GM18502 (cell line): ENCODE results near the gene PIWIL1.

Source experiments
- ATAC-seq: cut with Tn5 transposase; IDR thresholded peaks from one replicate; pipeline ENCODE4 v1.9.1; 2021; ENCODE audit warnings: mild to moderate bottlenecking; ENCODE audit not compliant: unreplicated experiment, poor library complexity

Gene PIWIL1

DNA sequence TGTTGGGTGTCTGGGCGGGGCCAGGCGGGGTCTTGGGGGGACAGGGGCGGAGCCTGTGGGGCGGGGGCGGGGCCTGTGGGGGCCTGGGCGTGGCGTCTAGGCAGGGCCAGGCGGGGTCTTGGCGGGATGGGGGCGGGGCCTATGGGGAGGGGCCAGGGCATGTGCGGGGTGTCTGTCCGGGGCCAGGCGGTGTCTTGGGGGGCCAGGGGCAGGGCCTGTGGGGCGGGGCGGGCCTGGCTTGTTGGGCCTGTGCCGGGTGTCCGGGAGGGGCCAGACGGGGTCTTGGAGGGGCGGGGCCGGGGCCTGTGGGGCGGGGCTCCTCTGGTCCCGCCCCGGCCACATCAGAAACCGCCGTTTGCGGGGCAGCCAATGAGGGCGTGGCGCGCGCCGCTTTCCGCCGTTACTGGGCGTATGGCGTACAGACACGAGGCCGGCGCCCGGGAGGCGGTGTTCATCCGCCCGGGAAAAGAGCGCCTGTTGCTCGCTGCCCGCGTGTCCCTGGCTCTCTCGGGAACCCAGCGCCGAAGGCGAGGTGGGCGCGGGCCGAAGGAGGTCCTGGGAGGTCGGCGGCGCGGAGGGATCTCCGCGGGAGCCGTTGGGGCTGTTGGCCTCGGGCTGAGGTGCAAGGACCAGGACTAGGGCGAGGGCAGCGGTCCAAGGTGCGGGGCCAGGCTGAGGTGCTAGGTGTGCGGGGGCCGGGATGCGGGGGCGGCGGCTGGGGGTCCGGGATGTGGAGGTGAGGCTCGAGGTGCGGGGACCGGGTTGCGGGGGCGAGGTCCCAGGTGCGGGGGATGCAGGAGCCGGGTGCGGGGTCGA is at the start of gene PIWIL1:
Gene PIWIL1, plus strand, starts transcription at position 400 of the 816 bp plus-strand sequence. CDS start 4,705 bp downstream, outside the sequence.
- no peak for ATAC-seq

- no peak for ATAC-seq
Measured at GRCh38 chr12:130288206-130288605, 49.5 kb upstream of the PIWIL1 start.

- no peak for ATAC-seq
Measured at GRCh38 chr12:130288691-130289090, 49.0 kb upstream of the PIWIL1 start.

DNA sequence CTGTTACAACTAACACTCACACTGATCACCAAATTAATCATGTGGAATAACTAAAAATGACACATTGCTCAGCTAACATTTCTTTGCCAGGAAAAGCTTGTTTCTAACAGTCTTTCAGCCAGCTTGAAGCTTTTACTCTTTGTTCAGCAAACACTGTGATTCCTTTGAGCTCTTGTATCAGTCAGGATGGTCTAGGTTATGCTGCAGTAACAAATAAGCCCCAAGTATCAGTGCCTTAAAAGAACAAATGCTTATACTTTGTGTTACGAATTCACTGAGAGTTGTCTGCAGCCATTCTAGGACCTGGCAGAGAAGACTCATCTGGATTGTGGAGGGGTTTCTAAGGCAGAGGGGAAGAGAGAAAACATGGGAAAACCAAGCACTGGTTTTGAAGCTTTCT is 47.6 kb upstream of the PIWIL1 start:
- ATAC-seq: no peak

DNA sequence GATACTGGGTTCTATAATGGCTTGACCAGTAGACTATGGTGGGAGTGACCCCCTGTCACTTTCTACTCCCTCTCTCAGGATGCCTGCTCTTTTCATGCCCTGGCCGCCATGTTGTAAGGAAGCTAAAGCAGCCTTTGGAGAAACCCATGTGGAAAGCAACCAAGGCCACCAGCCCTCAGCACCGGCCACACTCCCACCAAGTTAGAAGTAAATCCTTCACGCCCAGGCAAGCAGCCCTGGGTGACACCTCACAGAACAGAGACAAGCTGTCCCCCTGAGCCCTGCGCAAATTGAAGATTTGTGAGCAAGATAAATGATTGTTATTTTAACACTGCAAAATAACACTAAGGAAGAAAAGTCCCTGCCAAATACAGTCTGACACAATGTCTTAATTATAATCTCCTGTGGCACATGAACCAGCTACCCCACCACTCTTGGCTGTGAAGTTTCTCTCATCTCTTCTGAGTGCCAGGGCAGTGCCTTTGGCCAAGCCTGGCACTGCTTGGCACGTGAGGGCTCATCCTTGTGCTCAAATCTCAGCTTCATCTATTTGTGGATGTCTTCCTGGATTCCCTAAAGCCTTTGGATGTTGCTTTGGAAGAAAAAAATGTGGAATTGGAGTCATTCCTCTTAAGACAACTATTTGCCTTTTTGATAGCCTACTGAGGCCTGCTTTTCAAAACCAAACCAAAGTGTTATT is 39.2 kb upstream of the PIWIL1 start:
- ATAC-seq: no peak

GRCh38 chr12:130299574-130299973 is 38.1 kb upstream of the PIWIL1 start:
- ATAC-seq: no peak

GRCh38 chr12:130300090-130300489 is 37.6 kb upstream of the PIWIL1 start:
- no peak for ATAC-seq

- ATAC-seq: no peak
Measured at GRCh38 chr12:130300737-130301535, 36.8 kb upstream of the PIWIL1 start.

DNA sequence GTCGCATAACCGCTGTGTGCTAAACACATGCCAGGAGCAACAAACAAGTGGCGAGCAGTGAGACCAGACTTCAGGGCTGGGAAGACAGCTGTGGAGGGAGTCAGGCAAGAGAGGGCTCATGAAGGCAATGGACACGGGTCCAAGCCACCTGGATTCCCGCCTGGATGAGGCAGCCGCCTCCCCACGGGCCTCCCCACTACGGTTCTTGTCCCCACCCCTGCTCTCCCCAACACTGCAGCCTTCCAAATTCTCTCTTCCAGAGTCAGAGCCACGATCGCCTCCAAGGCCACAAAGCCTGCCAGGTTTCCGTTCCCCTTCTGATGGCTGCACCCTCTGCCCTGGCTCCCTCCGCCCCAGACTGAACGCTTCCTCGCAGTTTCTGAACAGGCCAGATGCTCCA is 36.1 kb upstream of the PIWIL1 start:
- ATAC-seq: no peak

GRCh38 chr12:130303781-130304180 is 33.9 kb upstream of the PIWIL1 start:
- ATAC-seq: no peak

DNA sequence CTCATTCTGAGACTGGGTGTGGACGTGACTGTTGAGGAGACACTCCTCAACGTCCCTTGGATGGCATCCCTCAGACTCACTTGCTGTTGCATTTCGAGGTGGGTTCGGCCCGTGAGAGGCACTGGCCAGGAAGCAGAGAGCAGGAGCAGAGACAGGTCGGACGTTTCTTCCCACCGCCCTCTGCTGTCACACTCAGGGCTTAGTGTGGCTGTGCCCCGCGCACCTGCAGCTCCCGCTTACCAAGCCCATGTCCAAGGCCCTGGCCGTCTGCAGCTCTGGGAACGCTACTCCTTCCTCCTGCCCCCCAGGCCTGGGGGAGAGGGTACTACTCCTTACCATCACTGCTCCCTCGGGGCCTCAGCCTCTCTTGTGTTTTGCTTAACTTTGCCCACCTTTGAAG is 29.8 kb upstream of the PIWIL1 start:
- ATAC-seq: no peak

- ATAC-seq: no peak
Measured at GRCh38 chr12:130308393-130308792, 29.3 kb upstream of the PIWIL1 start.

DNA sequence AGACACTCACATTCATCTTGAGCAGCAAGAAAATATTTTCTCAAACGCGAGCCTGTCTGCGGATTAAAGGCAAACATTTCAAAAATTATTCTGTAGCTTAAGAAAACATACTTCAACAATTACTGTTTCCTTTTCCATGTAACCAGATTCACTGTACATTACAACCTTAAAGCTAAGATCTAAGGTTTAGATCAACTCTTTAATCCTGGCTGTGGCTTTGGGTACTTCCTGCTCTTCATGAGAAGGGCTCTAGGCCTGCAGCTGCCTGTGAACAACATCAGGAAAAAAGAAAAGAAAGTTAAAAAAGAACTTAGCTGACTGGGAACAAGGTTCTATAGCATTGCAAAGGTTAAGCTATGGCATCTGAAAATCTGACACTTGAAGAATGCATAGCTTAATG is 21.4 kb upstream of the PIWIL1 start:
- ATAC-seq: no peak

DNA sequence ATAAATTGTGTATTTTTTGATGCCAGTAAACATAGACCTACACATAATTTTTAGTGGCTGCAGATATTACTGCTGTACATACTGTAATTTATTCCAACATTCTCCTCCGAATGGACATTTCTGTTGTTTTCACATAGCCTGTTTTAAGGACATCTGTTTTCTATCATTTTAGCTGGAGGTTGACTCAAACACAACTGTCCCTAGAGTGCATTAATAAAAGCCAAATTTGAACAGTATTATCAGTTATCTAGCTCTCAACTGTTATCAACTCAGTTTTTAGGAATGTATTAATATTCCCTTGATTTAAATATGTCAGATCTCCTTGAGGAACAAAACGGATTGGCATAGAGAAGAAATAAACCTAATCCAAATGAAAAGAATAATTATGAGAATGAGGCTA is 17.2 kb upstream of the PIWIL1 start:
- ATAC-seq: no peak

GRCh38 chr12:130322263-130322662 is 15.4 kb upstream of the PIWIL1 start:
- no peak for ATAC-seq

DNA sequence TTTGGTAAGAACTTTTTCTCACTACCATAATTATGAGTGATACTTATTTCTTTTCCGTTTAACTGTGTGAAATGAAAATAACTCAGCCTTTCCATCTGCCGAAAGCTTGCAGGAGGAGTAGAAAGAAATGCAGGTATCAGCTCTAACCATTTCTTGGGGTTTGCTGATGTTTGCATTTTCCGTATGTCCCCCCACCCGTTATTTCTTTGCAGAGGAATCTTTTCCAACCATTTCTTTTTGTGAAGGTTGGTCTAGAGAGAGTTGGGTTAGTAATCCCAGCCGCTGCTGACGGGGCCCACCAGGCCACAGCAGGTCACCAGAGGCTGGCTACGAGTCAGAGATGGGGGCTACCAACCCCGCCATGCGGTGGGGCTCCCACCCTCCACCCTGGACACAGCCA is 7.0 kb upstream of the PIWIL1 start:
- no peak for ATAC-seq

DNA sequence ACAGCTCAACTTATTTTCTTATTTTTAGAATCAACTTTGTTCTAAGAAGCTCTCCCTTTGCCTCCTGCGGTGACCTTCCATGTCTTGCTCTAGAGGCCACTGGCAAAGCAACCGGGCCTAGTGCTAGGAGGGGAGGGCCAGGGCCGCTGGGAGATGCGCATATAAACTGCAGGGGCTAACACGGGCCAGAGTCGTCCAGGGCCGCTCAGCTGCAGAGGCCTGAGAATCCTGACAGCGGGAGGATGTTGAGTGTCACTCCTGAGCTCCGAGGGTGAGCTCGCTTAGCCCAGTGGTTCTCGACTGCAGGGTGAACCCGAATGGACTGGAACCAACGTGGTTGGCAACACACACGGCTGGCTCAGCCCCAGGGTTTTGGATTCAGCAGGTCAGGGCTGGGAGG is 6.5 kb upstream of the PIWIL1 start:
- ATAC-seq: no peak

DNA sequence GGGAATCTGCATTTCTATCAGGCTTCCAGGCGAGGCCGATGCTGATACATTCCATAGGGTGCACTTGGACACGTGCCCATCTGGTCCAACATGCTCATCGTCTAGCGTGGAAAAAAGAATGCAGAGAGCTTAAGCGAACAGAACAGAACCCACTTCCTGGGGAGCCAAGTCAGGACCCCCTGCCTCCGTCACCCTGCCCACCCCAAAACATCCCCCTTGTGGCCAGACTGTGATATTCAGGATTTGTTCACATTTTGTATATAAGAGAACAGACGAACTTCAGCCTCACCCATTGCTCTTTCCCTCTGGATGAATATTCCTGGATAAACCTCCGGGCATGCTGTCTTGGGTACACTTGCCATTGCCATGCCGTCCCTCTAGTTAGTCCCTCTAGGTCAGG is 4.3 kb upstream of the PIWIL1 start:
- ATAC-seq: no peak

DNA sequence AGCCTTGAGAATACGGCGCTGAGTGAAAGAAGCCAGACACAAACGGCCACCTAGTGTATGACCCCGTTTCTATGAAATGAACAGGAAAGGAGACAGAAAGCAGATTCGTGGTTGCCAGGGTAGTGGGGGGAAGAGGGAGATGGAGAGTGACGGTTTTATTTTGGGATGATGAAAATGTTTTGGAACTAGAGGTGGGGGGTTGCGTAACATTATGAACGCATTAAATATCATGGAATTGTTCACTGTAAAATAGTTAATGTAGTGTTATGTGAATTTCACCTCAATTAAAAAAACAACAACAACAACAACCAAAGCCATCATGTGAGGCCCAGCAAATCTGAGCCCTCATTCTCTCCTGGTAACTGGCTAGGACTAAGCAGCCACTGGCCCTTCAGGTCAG is 3.3 kb upstream of the PIWIL1 start:
- ATAC-seq: no peak

DNA sequence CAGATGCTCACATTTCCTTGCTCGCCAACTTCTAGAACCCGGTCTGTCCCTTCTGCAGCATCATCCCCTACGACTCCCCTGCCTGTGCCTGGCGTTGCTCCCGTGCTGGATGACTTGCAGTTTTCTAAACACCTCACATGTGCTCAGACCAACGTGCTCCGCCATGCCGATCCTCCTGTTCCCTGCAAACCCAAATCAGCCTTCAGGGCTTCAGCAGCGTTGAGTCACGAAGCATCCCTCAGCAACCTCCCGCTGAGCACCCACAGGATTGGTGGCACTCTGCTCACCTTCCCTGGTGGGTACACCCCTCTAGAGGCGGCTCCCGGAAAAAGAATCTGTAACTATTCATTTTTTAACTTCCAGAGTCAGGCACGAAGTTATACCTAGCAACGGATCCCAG is 2.8 kb upstream of the PIWIL1 start:
- no peak for ATAC-seq
